ENCODE data around the gene TNS1.

GRCh38 chr2:217859926-217860325 lies 142.9 kb downstream of the TNS1 start:
- TF ChIP-seq CTCF (IDR thresholded peaks at IDR 0.05; ENCODE audit: insufficient read depth, low read depth, low read length) (no peak), EZH2 (IDR thresholded peaks at IDR 0.05; ENCODE audit: insufficient read depth, low read length) (no peak)
